GM13977 (cell line): ENCODE data around the gene ARF6.
"Not testable (repeated sequence)": the region's sequence is repeated elsewhere in the genome, so short reads cannot be mapped to it uniquely, and the experiment has no call there.

Experiments used
- DNase-seq: peaks from one replicate; pipeline ENCODE4 v3.0.0; 2012; ENCODE audit warnings: low spot score
- CTCF ChIP-seq: IDR thresholded peaks from 2 replicates; pipeline ENCODE4 v1.5.1; 2012; ENCODE audit warnings: mild to moderate bottlenecking, control low read depth; ENCODE audit not compliant: insufficient read depth; ENCODE audit errors: extremely low read depth, missing control alignments
- in situ Hi-C: fragments of 300-500 bp; cut with MboI; formaldehyde crosslinking; loops from one replicate; pipeline ENCODE4 v1.12.0; 2022; ENCODE audit warnings: low sequenced_read_pairs, low pct_unique_long_range_greater_than_20kb, mixed read lengths, inconsistent platforms; ENCODE audit not compliant: unreplicated experiment

Gene ARF6

GRCh38 chr14:49896966-49897365 is 4.1 kb downstream of the ARF6 start:
- no peak for TF ChIP-seq CTCF
- no peak for DNase-seq
- in situ Hi-C loops = no loop called here

- in situ Hi-C loops = no loop called here
- no peak for DNase-seq
- TF ChIP-seq CTCF = no peak
Measured at GRCh38 chr14:49897414-49897813, 4.5 kb downstream of the ARF6 start.

DNA sequence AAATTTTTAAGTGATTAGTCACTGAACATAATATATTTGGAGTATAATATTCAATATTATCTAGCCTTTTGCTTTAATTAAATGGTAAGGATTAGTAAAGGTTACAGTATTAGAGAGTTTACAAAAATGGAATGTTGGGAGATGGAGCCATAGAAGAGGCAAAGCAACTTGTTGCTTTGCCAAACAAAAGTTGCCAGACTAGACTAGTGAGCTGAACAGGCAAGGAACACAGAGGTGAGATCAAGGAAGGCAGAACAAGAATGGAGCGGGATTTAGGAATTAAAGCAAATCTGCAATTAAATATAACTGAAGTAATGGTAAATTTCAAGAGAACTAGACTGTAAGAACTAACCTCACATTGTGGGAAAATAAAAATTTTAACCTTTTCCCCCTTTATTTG is 5.1 kb downstream of the ARF6 start:
- in situ Hi-C loops = no loop called here
- no peak for TF ChIP-seq CTCF
- DNase-seq = no peak

GRCh38 chr14:49898485-49898884 is 5.6 kb downstream of the ARF6 start:
- DNase-seq = no peak
- TF ChIP-seq CTCF = no peak
- in situ Hi-C loops = no loop called here

- in situ Hi-C loops = no loop called here
- DNase-seq = no peak
Measured at GRCh38 chr14:49900973-49901372, 8.1 kb downstream of the ARF6 start.

DNA sequence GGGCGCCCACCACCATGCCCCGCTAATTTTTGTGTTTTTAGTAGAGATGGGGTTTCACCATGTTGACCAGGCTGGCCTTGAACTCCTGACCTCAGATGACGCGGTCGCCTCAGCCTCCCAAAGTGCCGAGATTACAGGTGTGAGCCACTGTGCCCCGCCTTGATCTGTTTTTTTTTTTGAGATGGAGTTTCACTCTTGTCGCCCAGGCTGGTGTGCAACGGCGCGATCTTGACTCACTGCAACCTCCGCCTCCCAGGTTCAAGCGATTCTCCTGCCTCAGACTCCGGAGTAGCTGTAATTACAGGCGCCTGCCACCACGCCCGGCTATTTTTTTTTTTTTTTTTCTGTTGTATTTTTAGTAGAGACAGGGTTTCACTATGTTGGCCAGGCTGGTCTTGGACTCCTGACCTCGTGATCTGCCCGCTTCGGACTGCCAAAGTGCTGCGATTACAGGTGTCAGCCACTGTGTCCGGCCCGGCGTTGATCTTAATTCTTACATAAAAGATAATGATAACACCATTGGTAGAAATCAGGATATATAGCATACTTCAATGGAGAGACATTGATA is 9.9 kb downstream of the ARF6 start:
- DNase-seq, in situ Hi-C loops: not testable (repeated sequence)

More at GRCh38 chr14:49900973-49901372, 8.1 kb downstream of the ARF6 start:
- no peak for TF ChIP-seq CTCF

DNA sequence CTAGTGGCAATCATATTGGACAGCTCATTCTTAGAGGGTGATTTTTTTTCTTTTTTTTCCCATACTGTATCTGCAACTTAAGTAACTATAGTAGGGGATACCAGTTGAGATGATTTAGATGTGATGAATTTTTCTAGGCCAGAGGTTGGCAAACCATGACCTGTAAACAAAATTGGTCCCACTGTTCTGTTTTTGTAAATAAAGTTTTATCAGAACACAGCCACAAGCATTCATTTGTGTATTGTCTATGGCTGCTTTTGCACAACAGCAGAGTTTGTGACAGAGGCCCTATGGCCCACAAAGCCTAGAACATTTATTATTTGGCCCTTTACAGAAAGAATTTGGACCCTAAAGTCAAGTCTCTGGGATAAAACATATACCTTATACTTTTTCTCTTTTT is 11.4 kb downstream of the ARF6 start:
- TF ChIP-seq CTCF = no peak
- no peak for DNase-seq

More for the DNA sequence above, 11.4 kb downstream of the ARF6 start:
- in situ Hi-C loops = no loop called here
